Measurements from ENCODE around the gene FAM170B. TPM values are rescaled to one million over a fixed set of nuclear protein-coding genes. Genes with fewer than 3 reads are reported as not detected.

The FAM170B gene
- total RNA-seq, 2 experiments from 2014 or later: not detected

DNA sequence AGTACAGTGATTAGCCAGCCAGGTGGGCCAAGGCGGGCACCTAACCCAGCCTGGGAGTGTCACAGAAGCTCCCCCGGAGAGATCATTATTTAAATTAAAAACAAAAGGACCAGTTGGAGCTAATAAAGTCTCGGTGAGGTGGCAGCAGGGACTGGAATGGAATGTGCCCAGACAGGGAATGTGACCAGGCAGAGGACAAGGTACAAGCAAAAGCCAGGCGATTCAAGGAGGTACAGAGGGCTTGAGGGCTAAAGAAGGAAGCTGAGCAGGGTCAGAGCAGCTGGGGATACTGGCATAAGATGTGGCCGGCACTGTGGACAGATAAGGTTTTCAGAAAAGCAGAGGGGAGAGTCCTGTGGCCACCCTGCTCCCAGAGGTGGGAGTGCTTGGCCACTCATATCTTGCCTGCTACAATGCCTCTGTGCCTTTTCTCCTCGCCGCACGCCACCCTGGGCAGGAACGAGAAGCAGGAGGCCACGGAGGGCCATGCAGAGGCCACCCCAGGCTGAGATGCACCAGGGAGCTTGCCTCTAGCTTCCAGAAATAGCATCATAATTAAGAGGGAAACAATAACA lies 41.2 kb upstream of the FAM170B start:
- peaks cover 2% of the 10 kb centered on the region for H3K27me3 Mint-ChIP-seq
- ATAC-seq (no peak), DNase-seq (no peak)
- H3K27ac Mint-ChIP-seq: no peak overlapping the region
- POLR2A ChIA-PET: no interaction called here
- H3K4me1 Mint-ChIP-seq (ENCODE audit: low read depth): peaks cover 33% of the 10 kb centered on the region
- no peak overlapping the region for H3K4me3 Mint-ChIP-seq
- no peak for TF ChIP-seq CTCF (IDR thresholded peaks at IDR 0.05)
- intact Hi-C loops (cut with micrococcal nuclease): no loop called here
- H3K36me3 Mint-ChIP-seq (ENCODE audit: low read depth): peaks cover 2% of the 10 kb centered on the region
- CTCF ChIA-PET: interaction anchor here (1.1 kb wide), 1 partner anchor 518 kb away, joined by 3 read pairs; no protein-coding TSS in a partner anchor
- no peaks in the 10 kb centered on the region for H3K9me3 Mint-ChIP-seq

GRCh38 chr10:49174261-49174925 lies 40.6 kb upstream of the FAM170B start:
- no peak overlapping the region for H3K4me3 Mint-ChIP-seq
- no peak overlapping the region for H3K27ac Mint-ChIP-seq
- ChIA-PET POLR2A (interaction anchor here (1.4 kb wide), 1 partner anchor 10 kb away, joined by 5 read pairs; no protein-coding TSS in a partner anchor), CTCF (no interaction called here)
- no peak for TF ChIP-seq CTCF (IDR thresholded peaks at IDR 0.05)
- H3K36me3 Mint-ChIP-seq (ENCODE audit: low read depth): peaks cover 2% of the 10 kb centered on the region
- intact Hi-C loops (cut with micrococcal nuclease): no loop called here
- H3K9me3 Mint-ChIP-seq: no peaks in the 10 kb centered on the region
- peaks cover 30% of the 10 kb centered on the region for H3K4me1 Mint-ChIP-seq (ENCODE audit: low read depth)
- ATAC-seq (no peak), DNase-seq (no peak)
- H3K27me3 Mint-ChIP-seq: peaks cover 2% of the 10 kb centered on the region

GRCh38 chr10:49173853-49174252 lies 40.0 kb upstream of the FAM170B start:
- DNase-seq (no peak), ATAC-seq (no peak)
- Mint-ChIP-seq H3K4me1 (ENCODE audit: low read depth) (peaks cover 27% of the 10 kb centered on the region), H3K27me3 (peaks cover under 1% of the 10 kb centered on the region), H3K36me3 (ENCODE audit: low read depth) (peaks cover 2% of the 10 kb centered on the region), H3K9me3 (no peaks in the 10 kb centered on the region), H3K27ac (no peak overlapping the region), H3K4me3 (no peak overlapping the region)
- intact Hi-C loops (cut with micrococcal nuclease): no loop called here
- ChIA-PET POLR2A (interaction anchor here (1.4 kb wide), 1 partner anchor 10 kb away, joined by 5 read pairs; no protein-coding TSS in a partner anchor), CTCF (no interaction called here)
- TF ChIP-seq CTCF (IDR thresholded peaks at IDR 0.05): no peak

DNA sequence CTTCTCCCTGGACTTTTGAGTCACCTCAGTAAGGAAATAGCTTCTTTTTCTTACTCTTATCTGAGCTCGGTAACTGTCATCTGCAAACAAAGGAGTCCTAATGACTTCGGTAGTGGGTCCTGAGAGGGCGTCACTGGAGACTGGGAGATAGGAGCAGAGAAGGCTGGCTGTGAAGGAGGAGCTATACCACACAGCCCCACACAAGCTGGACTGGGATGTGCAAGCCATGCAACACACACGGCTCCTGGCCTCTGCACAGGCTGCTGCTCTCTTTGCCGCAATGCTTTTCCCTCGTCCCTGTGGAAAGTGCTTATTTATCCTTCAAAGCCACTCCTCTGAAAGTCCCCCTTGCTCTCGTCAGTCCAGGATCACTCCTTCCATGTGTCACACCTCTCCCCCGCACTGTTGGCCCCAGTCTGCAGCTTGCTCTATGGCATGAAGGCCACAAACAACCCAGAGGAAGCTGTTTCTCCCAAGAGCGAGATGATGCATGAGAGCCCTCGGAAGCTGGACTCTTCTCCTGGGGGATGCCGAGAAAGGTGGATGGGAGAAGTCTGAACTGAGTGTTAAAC lies 39.5 kb upstream of the FAM170B start:
- H3K4me1 Mint-ChIP-seq (ENCODE audit: low read depth): peaks cover 24% of the 10 kb centered on the region
- POLR2A ChIA-PET: interaction anchor here (1.4 kb wide), 1 partner anchor 9 kb away, joined by 5 read pairs; no protein-coding TSS in a partner anchor

More for the DNA sequence above, 39.5 kb upstream of the FAM170B start:
- CTCF ChIA-PET: no interaction called here
- no peak for TF ChIP-seq CTCF (IDR thresholded peaks at IDR 0.05)
- Mint-ChIP-seq H3K4me3 (no peak overlapping the region), H3K27ac (no peak overlapping the region), H3K36me3 (ENCODE audit: low read depth) (peaks cover 2% of the 10 kb centered on the region), H3K9me3 (no peaks in the 10 kb centered on the region), H3K27me3 (no peaks in the 10 kb centered on the region)
- no peak for DNase-seq
- intact Hi-C loops (cut with micrococcal nuclease): no loop called here
- ATAC-seq: no peak
